ENCODE results near the gene VAV3.

- no peak for TF ChIP-seq RBBP5 (IDR thresholded peaks at IDR 0.05; ENCODE audit: borderline replicate concordance, low read depth, low read length)
- TF ChIP-seq GABPA (IDR thresholded peaks at IDR 0.05; ENCODE audit: borderline replicate concordance, insufficient read depth, low read length): no peak
- TF ChIP-seq EZH2 (IDR thresholded peaks at IDR 0.05; ENCODE audit: low read depth, low read length, severe bottlenecking): no peak
- TF ChIP-seq, protein P1, sequence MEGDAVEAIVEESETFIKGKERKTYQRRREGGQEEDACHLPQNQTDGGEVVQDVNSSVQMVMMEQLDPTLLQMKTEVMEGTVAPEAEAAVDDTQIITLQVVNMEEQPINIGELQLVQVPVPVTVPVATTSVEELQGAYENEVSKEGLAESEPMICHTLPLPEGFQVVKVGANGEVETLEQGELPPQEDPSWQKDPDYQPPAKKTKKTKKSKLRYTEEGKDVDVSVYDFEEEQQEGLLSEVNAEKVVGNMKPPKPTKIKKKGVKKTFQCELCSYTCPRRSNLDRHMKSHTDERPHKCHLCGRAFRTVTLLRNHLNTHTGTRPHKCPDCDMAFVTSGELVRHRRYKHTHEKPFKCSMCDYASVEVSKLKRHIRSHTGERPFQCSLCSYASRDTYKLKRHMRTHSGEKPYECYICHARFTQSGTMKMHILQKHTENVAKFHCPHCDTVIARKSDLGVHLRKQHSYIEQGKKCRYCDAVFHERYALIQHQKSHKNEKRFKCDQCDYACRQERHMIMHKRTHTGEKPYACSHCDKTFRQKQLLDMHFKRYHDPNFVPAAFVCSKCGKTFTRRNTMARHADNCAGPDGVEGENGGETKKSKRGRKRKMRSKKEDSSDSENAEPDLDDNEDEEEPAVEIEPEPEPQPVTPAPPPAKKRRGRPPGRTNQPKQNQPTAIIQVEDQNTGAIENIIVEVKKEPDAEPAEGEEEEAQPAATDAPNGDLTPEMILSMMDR (IDR thresholded peaks at IDR 0.05; ENCODE audit: control extremely low read depth in 1 of 3, insufficient read depth in 1 of 3, low read depth in 1 of 3, low read length in 3 of 3): no peak
- no peak for TF ChIP-seq GTF2F1 (IDR thresholded peaks at IDR 0.05; ENCODE audit: borderline replicate concordance, low read depth, low read length)
- no peak for TF ChIP-seq POLR2A (IDR thresholded peaks at IDR 0.05; ENCODE audit: control extremely low read depth in 1 of 2, low read depth in 2 of 2, low read length in 2 of 2)
- no peak for TF ChIP-seq EP300 (IDR thresholded peaks at IDR 0.05; ENCODE audit: borderline replicate concordance in 1 of 2, low read depth in 2 of 2, low read length in 2 of 2)
- TF ChIP-seq, protein P2, sequence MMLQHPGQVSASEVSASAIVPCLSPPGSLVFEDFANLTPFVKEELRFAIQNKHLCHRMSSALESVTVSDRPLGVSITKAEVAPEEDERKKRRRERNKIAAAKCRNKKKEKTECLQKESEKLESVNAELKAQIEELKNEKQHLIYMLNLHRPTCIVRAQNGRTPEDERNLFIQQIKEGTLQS (IDR thresholded peaks at IDR 0.05; ENCODE audit: insufficient read depth, low read depth, low read length): no peak
- no peak for TF ChIP-seq RXRA (IDR thresholded peaks at IDR 0.05; ENCODE audit: insufficient read depth, low read depth, low read length)
Measured at GRCh38 chr1:107643766-107644165, 321.2 kb downstream of the VAV3 start.
